Mesenchymal stem cell (in vitro differentiated cells and primary cell): ENCODE results near the gene HRAS.

Experiments
- DNase-seq: peaks from one replicate; pipeline ENCODE4 v3.0.0-alpha.2; 2013
- H2AFZ ChIP-seq: one replicate; pipeline ENCODE4 v1.6.1; 2013; ENCODE audit warnings: low read depth, mild to moderate bottlenecking, control low read depth, inconsistent platforms, low read length, moderate library complexity
- H2AK5ac ChIP-seq: 2 replicates; pipeline ENCODE4 v1.6.1; 2013; ENCODE audit warnings: low read length, moderate library complexity, mild to moderate bottlenecking, inconsistent platforms; ENCODE audit not compliant: severe bottlenecking
- H2BK120ac ChIP-seq: one replicate; pipeline ENCODE4 v1.6.1; 2013; ENCODE audit warnings: low read depth, mild to moderate bottlenecking, inconsistent platforms, low read length, moderate library complexity
- H2BK12ac ChIP-seq, 2 experiments: one replicate each; pipeline ENCODE4 v1.6.1; 2013; ENCODE audit warnings: inconsistent platforms in 2 of 2, low read length in 2 of 2, mild to moderate bottlenecking in 2 of 2, moderate library complexity in 2 of 2, control low read depth in 1 of 2
- H2BK15ac ChIP-seq: one replicate; pipeline ENCODE4 v1.6.1; 2013; ENCODE audit warnings: mild to moderate bottlenecking, low read depth, inconsistent platforms; ENCODE audit not compliant: poor library complexity, severe bottlenecking
- H2BK5ac ChIP-seq: 2 replicates; pipeline ENCODE4 v1.6.1; 2013; ENCODE audit warnings: low read depth, mild to moderate bottlenecking, low read length, control low read depth, inconsistent platforms; ENCODE audit not compliant: poor library complexity, severe bottlenecking
- H3K14ac ChIP-seq, 2 experiments: one replicate each; pipeline ENCODE4 v1.6.1; 2013; ENCODE audit warnings: inconsistent platforms in 2 of 2, low read length in 2 of 2, control low read depth in 1 of 2, mild to moderate bottlenecking in 1 of 2, moderate library complexity in 1 of 2
- H3K18ac ChIP-seq, 2 experiments: one replicate each; pipeline ENCODE4 v1.6.1; 2013; ENCODE audit warnings: inconsistent platforms in 2 of 2, low read length in 2 of 2, control low read depth in 1 of 2, low read depth in 1 of 2, mild to moderate bottlenecking in 1 of 2
- H3K23ac ChIP-seq, 2 experiments: one replicate each; pipeline ENCODE4 v1.6.1; 2013; ENCODE audit warnings: inconsistent platforms in 2 of 2, low read length in 2 of 2, mild to moderate bottlenecking in 2 of 2, moderate library complexity in 2 of 2, control low read depth in 1 of 2
- H3K27ac ChIP-seq: 2 replicates; pipeline ENCODE4 v1.5.1; 2013; ENCODE audit warnings: mild to moderate bottlenecking, moderate library complexity, low read length, control low read depth, inconsistent platforms; ENCODE audit not compliant: poor library complexity, severe bottlenecking
- H3K27me3 ChIP-seq, 2 experiments: 2 replicates each; pipeline versions ENCODE4 v1.6.1 to v1.7.0; 2013; ENCODE audit warnings: low read length in 2 of 2, mild to moderate bottlenecking in 2 of 2, moderate library complexity in 2 of 2, control low read depth in 1 of 2, inconsistent platforms in 1 of 2; ENCODE audit not compliant: control insufficient read depth in 1 of 2, insufficient read depth in 1 of 2
- H3K36me3 ChIP-seq, 2 experiments: 2 replicates each; pipeline versions ENCODE4 v1.6.1 to v1.7.0; 2013; ENCODE audit warnings: low read length in 2 of 2, control low read depth in 1 of 2, inconsistent platforms in 1 of 2, low read depth in 1 of 2, mild to moderate bottlenecking in 1 of 2; ENCODE audit not compliant: insufficient read depth in 2 of 2, control insufficient read depth in 1 of 2
- H3K4ac ChIP-seq, 2 experiments: one replicate each; pipeline ENCODE4 v1.6.1; 2013; ENCODE audit warnings: inconsistent platforms in 2 of 2, low read length in 2 of 2, mild to moderate bottlenecking in 2 of 2, moderate library complexity in 2 of 2, control low read depth in 1 of 2, low read depth in 1 of 2
- H3K4me1 ChIP-seq: 2 replicates; pipeline ENCODE4 v1.6.1; 2013; ENCODE audit warnings: low read depth, low read length, control low read depth; ENCODE audit not compliant: control insufficient read depth, insufficient read depth
- H3K4me2 ChIP-seq: 2 replicates; pipeline ENCODE4 v1.6.1; 2013; ENCODE audit warnings: low read length, mild to moderate bottlenecking, inconsistent platforms; ENCODE audit not compliant: poor library complexity, severe bottlenecking
- H3K4me3 ChIP-seq, 2 experiments: 2 replicates each; pipeline versions ENCODE4 v1.5.1 to v1.7.0; 2013; ENCODE audit warnings: low read length in 2 of 2, mild to moderate bottlenecking in 2 of 2, control low read depth in 1 of 2, low read depth in 1 of 2; ENCODE audit not compliant: insufficient read depth in 1 of 2
- H3K79me1 ChIP-seq: replicated peaks from 2 replicates; pipeline ENCODE4 v1.6.1; 2013; ENCODE audit warnings: mild to moderate bottlenecking, control low read depth, low read length, inconsistent platforms; ENCODE audit not compliant: poor library complexity, severe bottlenecking
- H3K9ac ChIP-seq: 2 replicates; pipeline ENCODE4 v1.7.0; 2013; ENCODE audit warnings: mild to moderate bottlenecking, low read length, moderate library complexity
- H3K9me3 ChIP-seq: 2 replicates; pipeline ENCODE4 v1.7.0; 2013; ENCODE audit warnings: mild to moderate bottlenecking, low read length; ENCODE audit not compliant: control insufficient read depth
- H4K8ac ChIP-seq: one replicate; pipeline ENCODE4 v1.6.1; 2013; ENCODE audit warnings: inconsistent platforms, mild to moderate bottlenecking, low read length, moderate library complexity
- H4K91ac ChIP-seq: one replicate; pipeline ENCODE4 v1.6.1; 2013; ENCODE audit warnings: mild to moderate bottlenecking, low read length, inconsistent platforms
- WGBS: methylation state at CpG from one replicate; pipeline ENCODE4 v1.1.7; 2013; ENCODE audit warnings: mixed read lengths; 5-methylcytosine and 5-hydroxymethylcytosine counted together

HRAS gene

DNA sequence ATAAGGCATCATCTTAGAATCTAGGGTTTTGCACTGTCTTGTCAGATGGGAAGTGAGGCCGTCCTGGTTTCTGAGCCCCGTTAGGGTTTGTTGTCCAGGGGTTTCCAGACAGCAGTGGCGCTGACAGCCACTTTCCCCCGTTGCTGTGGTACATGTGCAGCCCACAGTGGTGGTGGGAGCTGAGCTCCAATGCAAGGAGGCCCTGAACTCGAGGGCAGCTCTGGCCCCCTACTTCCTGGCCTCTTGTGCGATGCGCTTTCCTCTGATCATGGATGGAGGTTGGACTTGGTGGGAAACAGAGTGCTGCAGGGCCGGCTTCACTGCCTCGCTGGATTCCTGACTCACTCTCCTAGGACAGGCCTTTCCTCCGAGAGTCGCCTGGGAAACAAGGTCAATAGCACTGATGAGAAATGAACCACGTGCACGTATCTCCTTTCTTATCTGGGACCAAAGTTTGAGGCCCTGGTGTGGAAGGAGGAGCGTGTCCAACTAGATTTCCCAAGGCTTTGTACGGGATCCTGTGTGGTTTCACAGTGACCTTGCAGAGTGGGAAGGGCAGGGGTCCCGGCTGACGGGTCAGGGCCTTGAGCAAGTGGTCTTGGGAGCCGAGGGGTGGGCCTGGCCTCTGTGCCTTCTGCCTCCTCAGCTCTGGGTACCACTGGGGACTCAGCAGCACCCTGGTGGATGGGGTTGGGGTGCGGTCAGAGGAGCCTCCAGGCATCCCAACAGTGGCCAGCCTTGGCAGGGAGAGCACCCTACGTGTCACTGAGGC, 44.6 kb upstream of the HRAS start:
- Histone ChIP-seq H3K4me3 (peak overlapping the region in 1 of 2 experiments; percentile 5), H3K27ac (no peak overlapping the region), H3K4ac (no peak overlapping the region), H2BK12ac (no peak overlapping the region), H2AK5ac (no peak overlapping the region), H3K14ac (no peak overlapping the region), H3K9ac (peak overlapping the region; percentile 34), H3K36me3 (peaks cover 20 to 47% of the 10 kb centered on the region in 2 experiments), H3K18ac (no peak overlapping the region), H3K27me3 (peaks cover 1 to 2% of the 10 kb centered on the region in 2 experiments), H2BK15ac (no peak overlapping the region), H4K91ac (no peak overlapping the region), H3K4me2 (no peak overlapping the region), H2BK5ac (no peak overlapping the region), H2AFZ (no peak overlapping the region), H3K79me1 (peaks cover 8% of the 10 kb centered on the region), H3K4me1 (peaks cover 41% of the 10 kb centered on the region), H3K9me3 (no peaks in the 10 kb centered on the region), H3K23ac (no peak overlapping the region), H4K8ac (no peak overlapping the region), H2BK120ac (no peak overlapping the region)
- DNase-seq = no peak
- 91% methylated on average over 20 of the region's 20 CpGs for WGBS

DNA sequence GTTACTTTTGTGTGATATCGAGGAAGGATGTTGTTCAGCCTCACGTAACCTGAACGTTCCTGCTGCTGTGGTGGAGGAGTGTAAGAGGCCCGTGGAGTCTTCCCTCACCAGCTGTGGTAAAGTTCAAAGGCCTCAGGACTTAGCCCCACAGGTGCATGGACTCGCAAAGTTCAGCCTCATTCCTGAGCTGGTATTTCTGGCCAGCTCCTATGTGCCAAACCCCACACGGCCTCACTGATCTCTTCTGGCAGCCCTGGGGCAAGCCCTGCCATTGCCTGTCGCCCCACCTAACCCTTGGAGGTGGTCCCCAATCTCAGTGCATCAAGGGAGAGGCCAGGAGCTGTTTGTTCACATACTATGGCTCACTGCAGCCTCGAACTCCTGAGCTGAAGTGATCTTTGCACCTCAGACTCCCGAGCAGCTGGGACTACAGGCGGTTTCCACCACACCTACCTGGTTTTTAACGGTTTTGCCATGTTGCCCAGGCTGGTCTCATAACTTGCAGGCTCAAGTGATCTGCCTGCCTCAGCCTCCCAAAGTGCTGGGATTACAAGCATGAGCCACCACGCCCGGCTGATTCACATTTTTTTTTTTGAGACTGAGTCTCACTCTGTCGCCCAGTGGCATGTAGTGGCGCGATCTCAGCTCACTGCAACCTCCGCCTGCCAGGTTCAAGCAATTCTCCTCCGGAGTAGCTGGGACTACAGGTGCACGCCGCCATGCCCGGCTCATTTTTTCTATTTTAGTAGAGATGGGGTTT, 43.1 kb upstream of the HRAS start:
- 92% methylated on average over 21 of the region's 21 CpGs for WGBS
- no peak for DNase-seq
- peak overlapping the region in 1 of 2 experiments; percentile 99 for H3K4me3 ChIP-seq

GRCh38 chr11:577611-577894, 42.2 kb upstream of the HRAS start:
- no peak for DNase-seq
- peak overlapping the region; percentile 66 for H3K4me2 ChIP-seq
- peak overlapping the region; percentile 98 for H3K9ac ChIP-seq
- no peak overlapping the region for H2BK5ac ChIP-seq
- H2BK15ac ChIP-seq = no peak overlapping the region
- no peak overlapping the region for H2AFZ ChIP-seq
- peaks cover 9 to 25% of the 10 kb centered on the region in 2 experiments for H3K36me3 ChIP-seq
- H3K18ac ChIP-seq = no peak overlapping the region
- peaks cover 45% of the 10 kb centered on the region for H3K4me1 ChIP-seq
- no peak overlapping the region for H4K8ac ChIP-seq
- peak overlapping the region; percentile 82 to 99 for H3K4me3 ChIP-seq
- H3K23ac ChIP-seq = peak overlapping the region in 1 of 2 experiments; percentile 2
- peaks cover 3% of the 10 kb centered on the region for H3K79me1 ChIP-seq
- no peaks in the 10 kb centered on the region for H3K9me3 ChIP-seq
- peak overlapping the region; percentile 88 for H3K27ac ChIP-seq
- H4K91ac ChIP-seq = no peak overlapping the region
- no peak overlapping the region for H3K14ac ChIP-seq
- no peak overlapping the region for H2BK120ac ChIP-seq
- WGBS = 84% methylated on average over 5 of the region's 6 CpGs
- no peak overlapping the region for H2BK12ac ChIP-seq
- peaks cover 4 to 7% of the 10 kb centered on the region in 2 experiments for H3K27me3 ChIP-seq
- H3K4ac ChIP-seq = peak overlapping the region; percentile 5 to 8
- H2AK5ac ChIP-seq = no peak overlapping the region

More for the DNA sequence above, 43.1 kb upstream of the HRAS start:
- peak overlapping the region; percentile 98 for H3K9ac ChIP-seq
- H3K9me3 ChIP-seq = no peaks in the 10 kb centered on the region
- H3K4ac ChIP-seq = no peak overlapping the region
- no peak overlapping the region for H2BK15ac ChIP-seq
- no peak overlapping the region for H4K91ac ChIP-seq
- no peak overlapping the region for H3K18ac ChIP-seq
- H3K4me1 ChIP-seq = peaks cover 45% of the 10 kb centered on the region
- no peak overlapping the region for H2AFZ ChIP-seq
- H3K27ac ChIP-seq = no peak overlapping the region
- H2BK12ac ChIP-seq = peak overlapping the region in 1 of 2 experiments; percentile 6
- H3K14ac ChIP-seq = peak overlapping the region in 1 of 2 experiments; percentile 49
- peak overlapping the region; percentile 66 for H3K4me2 ChIP-seq
- H3K79me1 ChIP-seq = peaks cover 3% of the 10 kb centered on the region
- H3K23ac ChIP-seq = peak overlapping the region in 1 of 2 experiments; percentile 84
- H2BK5ac ChIP-seq = no peak overlapping the region
- no peak overlapping the region for H2BK120ac ChIP-seq
- no peak overlapping the region for H4K8ac ChIP-seq
- peaks cover 4 to 7% of the 10 kb centered on the region in 2 experiments for H3K27me3 ChIP-seq
- H2AK5ac ChIP-seq = no peak overlapping the region
- peaks cover 12 to 32% of the 10 kb centered on the region in 2 experiments for H3K36me3 ChIP-seq
